GM23338 (cell line): ENCODE measurements around the gene RAB31. TPM values are rescaled to one million over a fixed set of nuclear protein-coding genes. Genes with fewer than 3 reads are reported as not detected.

Source experiments
- ATAC-seq: fragments of 200-7000 bp; cut with Tn5 transposase; 3 replicates; pipeline ENCODE4 v1.9.1; 2020
- DNase-seq: peaks from one replicate; pipeline ENCODE4 v3.0.0-alpha.2; 2015; ENCODE audit warnings: low spot score
- H2AFZ ChIP-seq: fragments of 200-600 bp; sonication (generic); 2 replicates; pipeline ENCODE4 v1.8.0; 2016; ENCODE audit warnings: antibody characterized with exemption, mild to moderate bottlenecking, moderate library complexity
- H3F3A ChIP-seq: fragments of 200-600 bp; sonication (generic); replicated peaks from 2 replicates; pipeline ENCODE4 v1.8.0; 2017; ENCODE audit warnings: antibody characterized with exemption, mixed run types, low read depth
- H3K27ac ChIP-seq: fragments of 200-600 bp; sonication (generic); 2 replicates; pipeline ENCODE4 v1.6.1; 2016; ENCODE audit warnings: low read depth
- H3K27me3 ChIP-seq: fragments of 200-600 bp; sonication (generic); 2 replicates; pipeline ENCODE4 v1.8.0; 2016; ENCODE audit warnings: mild to moderate bottlenecking, mixed run types, moderate library complexity; ENCODE audit not compliant: insufficient read depth
- H3K36me3 ChIP-seq: fragments of 200-600 bp; sonication (generic); 2 replicates; pipeline ENCODE4 v1.8.0; 2016; ENCODE audit warnings: mild to moderate bottlenecking; ENCODE audit not compliant: insufficient read depth
- H3K4me1 ChIP-seq: fragments of 200-600 bp; sonication (generic); 2 replicates; pipeline ENCODE4 v1.8.0; 2016; ENCODE audit warnings: mild to moderate bottlenecking, moderate library complexity; ENCODE audit not compliant: insufficient read depth
- H3K4me2 ChIP-seq: fragments of 200-600 bp; sonication (generic); 2 replicates; pipeline ENCODE4 v1.7.1; 2017; ENCODE audit warnings: mixed run types
- H3K4me3 ChIP-seq: fragments of 200-600 bp; sonication (generic); 2 replicates; pipeline ENCODE4 v1.6.1; 2016; ENCODE audit warnings: mixed run types
- H3K79me2 ChIP-seq: fragments of 200-600 bp; sonication (generic); replicated peaks from 2 replicates; pipeline ENCODE4 v1.8.0; 2017; ENCODE audit warnings: mild to moderate bottlenecking; ENCODE audit not compliant: insufficient read depth
- H3K9me2 ChIP-seq: fragments of 200-600 bp; sonication (generic); 2 replicates; pipeline ENCODE4 v1.8.0; 2017; ENCODE audit not compliant: insufficient read depth
- H4K20me1 ChIP-seq: fragments of 200-600 bp; sonication (generic); replicated peaks from 2 replicates; pipeline ENCODE4 v1.8.0; 2017; ENCODE audit warnings: mild to moderate bottlenecking; ENCODE audit not compliant: insufficient read depth
- H3K27ac Mint-ChIP-seq: 2 replicates; pipeline ENCODE4 v1.8.0; 2020; ENCODE audit warnings: inconsistent platforms, mild to moderate bottlenecking, moderate library complexity, mixed read lengths
- H3K27me3 Mint-ChIP-seq: 3 replicates; pipeline ENCODE4 v1.8.0; 2022; ENCODE audit warnings: low read depth, mild to moderate bottlenecking, moderate library complexity, mixed read lengths, inconsistent platforms; ENCODE audit not compliant: insufficient read depth, poor library complexity
- H3K36me3 Mint-ChIP-seq: 3 replicates; pipeline ENCODE4 v1.8.0; 2021; ENCODE audit warnings: low read depth, mild to moderate bottlenecking, inconsistent platforms, moderate library complexity, mixed read lengths
- H3K4me1 Mint-ChIP-seq: 3 replicates; pipeline ENCODE4 v1.8.0; 2020; ENCODE audit warnings: mild to moderate bottlenecking, inconsistent platforms, mixed read lengths
- H3K4me3 Mint-ChIP-seq: 3 replicates; pipeline ENCODE4 v1.8.0; 2021; ENCODE audit warnings: moderate library complexity, mild to moderate bottlenecking, inconsistent platforms, mixed read lengths
- H3K9me3 Mint-ChIP-seq: 3 replicates; pipeline ENCODE4 v1.8.0; 2020; ENCODE audit warnings: moderate library complexity, mild to moderate bottlenecking, inconsistent platforms, mixed read lengths
- CREB1 ChIP-seq: fragments of 250-450 bp; sonication (Bioruptor Pico); IDR thresholded peaks from 2 replicates; pipeline ENCODE4 v1.5.0; 2020; ENCODE audit warnings: low read depth, mild to moderate bottlenecking, moderate library complexity
- CTCF ChIP-seq, 2 experiments: fragments of 200-600 bp in 1 of 2; sonication (generic) in 1 of 2; conservative IDR thresholded peaks; 2 replicates each; pipeline versions ENCODE4 v1.5.1 to v1.6.1; 2016 to 2017; ENCODE audit warnings: antibody characterized with exemption in 2 of 2, low read depth in 2 of 2, mild to moderate bottlenecking in 2 of 2, moderate library complexity in 1 of 2
- ETS1 ChIP-seq: IDR thresholded peaks from 2 replicates; pipeline ENCODE4 v1.6.1; 2016; ENCODE audit warnings: antibody characterized with exemption
- EZH2 ChIP-seq: fragments of 200-600 bp; sonication (generic); IDR thresholded peaks from one replicate; pipeline ENCODE4 v1.8.0; 2017; ENCODE audit warnings: antibody characterized with exemption, mild to moderate bottlenecking, low read depth; ENCODE audit not compliant: unreplicated experiment
- EZH2phosphoT487 ChIP-seq: fragments of 200-600 bp; sonication (generic); IDR thresholded peaks from one replicate; pipeline ENCODE4 v1.8.1; 2018; ENCODE audit warnings: antibody characterized with exemption; ENCODE audit not compliant: unreplicated experiment
- JUNB ChIP-seq: IDR thresholded peaks from one replicate; pipeline ENCODE4 v1.6.1; 2016; ENCODE audit warnings: antibody characterized with exemption; ENCODE audit not compliant: unreplicated experiment
- NANOG ChIP-seq: IDR thresholded peaks from 2 replicates; pipeline ENCODE4 v1.6.1; 2016; ENCODE audit warnings: antibody characterized with exemption, borderline replicate concordance
- POLR2AphosphoS5 ChIP-seq: IDR thresholded peaks from 2 replicates; pipeline ENCODE4 v1.6.1; 2016; ENCODE audit warnings: antibody characterized with exemption, low read depth
- REST ChIP-seq: IDR thresholded peaks from one replicate; pipeline ENCODE4 v1.6.1; 2018; ENCODE audit warnings: antibody characterized with exemption; ENCODE audit not compliant: unreplicated experiment
- STAT1 ChIP-seq: IDR thresholded peaks from one replicate; pipeline ENCODE4 v1.6.1; 2016; ENCODE audit warnings: antibody characterized with exemption; ENCODE audit not compliant: unreplicated experiment
- ZNF114 ChIP-seq: fragments of 250-450 bp; sonication (Bioruptor Pico); IDR thresholded peaks from 2 replicates; pipeline ENCODE4 v1.5.0; 2020; ENCODE audit warnings: mild to moderate bottlenecking, moderate library complexity
- ZNF331 ChIP-seq: fragments of 250-450 bp; sonication (Bioruptor Pico); IDR thresholded peaks from 2 replicates; pipeline ENCODE4 v1.5.0; 2020; ENCODE audit warnings: low read depth, mild to moderate bottlenecking, moderate library complexity
- ZNF462 ChIP-seq: fragments of 250-450 bp; sonication (Bioruptor Pico); IDR thresholded peaks from 2 replicates; pipeline ENCODE4 v1.5.0; 2020; ENCODE audit warnings: mild to moderate bottlenecking, moderate library complexity
- polyA plus RNA-seq: library from polyadenylated mRNA; unstranded; fragments of >200 nt; fragmentation: Nextera tagmentation; extraction: Ambion mirVana; gene quantifications from 2 replicates; pipeline ENCODE4 v1.2.1, GENCODE V29; 2016
- total RNA-seq: library from RNA; depleted of rRNA; stranded (reverse); fragments of >200 nt; shearing (Covaris generic); gene quantifications from 2 replicates; pipeline ENCODE4 v1.2.3, GENCODE V29; 2014

RAB31 gene
- total and polyA plus RNA-seq, 2 experiments from 2014 or later: 33.8 to 46.1 TPM

GRCh38 chr18:9902832-9903231 is 194.7 kb downstream of the RAB31 start:
- H3K27me3 ChIP-seq: no peaks in the 10 kb centered on the region
- H4K20me1 ChIP-seq: no peaks in the 10 kb centered on the region
- Mint-ChIP-seq H3K4me1 (peaks cover 13% of the 10 kb centered on the region), H3K4me3 (no peak overlapping the region), H3K36me3 (no peaks in the 10 kb centered on the region), H3K27me3 (peaks cover 1% of the 10 kb centered on the region), H3K27ac (no peak overlapping the region), H3K9me3 (no peaks in the 10 kb centered on the region)
- H3K27ac ChIP-seq: no peak overlapping the region
- DNase-seq (no peak), ATAC-seq (no peak)
- H3K36me3 ChIP-seq: no peaks in the 10 kb centered on the region
- no peak overlapping the region for H3K4me2 ChIP-seq
- H3K4me1 ChIP-seq: peaks cover 14% of the 10 kb centered on the region
- no peak overlapping the region for H3K4me3 ChIP-seq
- TF ChIP-seq REST (no peak), POLR2AphosphoS5 (no peak), ZNF331 (CRISPR knock-in tag) (no peak), STAT1 (no peak), JUNB (no peak), ZNF114 (CRISPR knock-in tag) (no peak), EZH2phosphoT487 (no peak), ETS1 (no peak), EZH2 (no peak), ZNF462 (CRISPR knock-in tag) (no peak), CTCF (conservative IDR thresholded peaks at IDR 0.05; ENCODE audit: low read depth in 2 of 2) (no peak), CREB1 (CRISPR knock-in tag) (no peak), NANOG (no peak)
- H2AFZ ChIP-seq: peak overlapping the region; percentile 19
- no peaks in the 10 kb centered on the region for H3K9me2 ChIP-seq
- no peaks in the 10 kb centered on the region for H3K79me2 ChIP-seq
- no peaks in the 10 kb centered on the region for H3F3A ChIP-seq
